ENCODE measurements around the gene AMPD2. TPM values are rescaled to one million over a fixed set of nuclear protein-coding genes. Genes with fewer than 3 reads are reported as not detected.

The AMPD2 gene
- total RNA-seq, 1 experiment from 2014 or later = 69.9 TPM

- no TSS peak for BruUV-seq (replicated peaks)
- Histone ChIP-seq H3K4me2 (ENCODE audit: low read length) (peak overlapping the region; percentile 70), H4K20me1 (ENCODE audit: insufficient read depth) (no peaks in the 10 kb centered on the region), H3K9ac (ENCODE audit: low read length) (no peak overlapping the region), H3K9me3 (ENCODE audit: control insufficient read depth in 1 of 2, insufficient read depth in 1 of 2, low read depth in 1 of 2, low read length in 2 of 2) (no peaks in the 10 kb centered on the region), H3K27me3 (ENCODE audit: insufficient read depth, low read length) (peaks cover 10% of the 10 kb centered on the region; the same call in 1 of the 2 replicates), H3K4me3 (replicated peaks in 1 of 2; ENCODE audit: low read depth in 1 of 2, low read length in 2 of 2) (peak overlapping the region; percentile 8 to 42; a peak in 2 of 4 replicates), H3K79me2 (ENCODE audit: insufficient read depth, low read length) (no peaks in the 10 kb centered on the region), H3K9me2 (ENCODE audit: insufficient read depth) (no peaks in the 10 kb centered on the region), H2AFZ (ENCODE audit: low read depth, low read length, poor library complexity, severe bottlenecking) (peak overlapping the region; percentile 49), H3K4me1 (ENCODE audit: control insufficient read depth in 1 of 2, insufficient read depth in 2 of 2, low read length in 2 of 2) (peaks cover 0 to 3% of the 10 kb centered on the region in 2 experiments; a peak in 1 of 4 replicates), H3K36me3 (ENCODE audit: control insufficient read depth in 1 of 2, insufficient read depth in 2 of 2, low read length in 2 of 2) (no peaks in the 10 kb centered on the region), H3K27ac (ENCODE audit: low read depth, low read length) (no peak overlapping the region)
- intact Hi-C loops (cut with micrococcal nuclease) = loop anchor here (1.0 kb wide), 1 partner anchor 103 kb away; no protein-coding TSS in a partner anchor
- DNase-seq (ENCODE audit: low read depth, low spot score) = peak; percentile 18
- POLR2A ChIA-PET = interaction anchor here (0.9 to 2.1 kb wide), 4 partner anchors 9 to 104 kb away, joined by 3 to 8 read pairs (median 4); partner anchors contain the start of gene GNAI3
- TF ChIP-seq RAD21 (IDR thresholded peaks at IDR 0.05; ENCODE audit: low read depth) (peak; percentile 59), ZBTB33 (IDR thresholded peaks at IDR 0.05; ENCODE audit: extremely low read depth, insufficient replicate concordance, low read length) (no peak), CTCF (IDR thresholded peaks at IDR 0.05 in 2 of 3, conservative IDR thresholded peaks at IDR 0.05 in 1 of 3; ENCODE audit: borderline replicate concordance in 1 of 3, insufficient read depth in 1 of 3, low read depth in 2 of 3, low read length in 2 of 3) (peak; percentile 33 to 45 (median 39); a peak in 4 of 6 replicates), ZNF274 (IDR thresholded peaks at IDR 0.05; ENCODE audit: low read depth, low read length) (no peak), ELF1 (IDR thresholded peaks at IDR 0.05; ENCODE audit: borderline replicate concordance, low read depth) (no peak)
- CTCF ChIA-PET = interaction anchor here (0.9 to 3.5 kb wide), 11 partner anchors 9 to 335 kb away, joined by 3 to 57 read pairs (median 5); partner anchors contain the start of genes AHCYL1 and GNAI3
- ATAC-seq = peak; percentile 82
- RAD21 ChIA-PET (ENCODE audit: low non-redundant PET in 1 of 2, low total read pairs in 2 of 2, uncharacterized antibody in 2 of 2, unreplicated experiment in 2 of 2) = interaction anchor here (0.7 to 1.4 kb wide), 4 partner anchors 9 to 334 kb away, joined by 3 to 7 read pairs (median 3); no protein-coding TSS in a partner anchor
These were observed 29.9 kb downstream of the AMPD2 start for GRCh38 chr1:109649491-109649914.
